Activated CD4-positive, alpha-beta memory T cell treated with anti-CD3 and anti-CD28 coated beads for 36 hours (primary cell): Measurements from ENCODE around the gene CFAP97. TPM values are rescaled to one million over a fixed set of nuclear protein-coding genes. Genes with fewer than 3 reads are reported as not detected.
"Not testable (repeated sequence)": the region's sequence is repeated elsewhere in the genome, so short reads cannot be mapped to it uniquely, and the experiment has no call there.

Experiments used
- CTCF ChIA-PET: fragments of 350-600 bp; sonication (Branson Sonifier 250); formaldehyde crosslinking; loops from one replicate; lab custom pipeline; 2021; ENCODE audit warnings: antibody characterized with exemption, inconsistent platforms; lab: Charles Lee
- POLR2A ChIA-PET: fragments of 350-600 bp; sonication (Branson Sonifier 250); formaldehyde crosslinking; loops from one replicate; lab custom pipeline; 2021; ENCODE audit warnings: antibody characterized with exemption; lab: Charles Lee
- DNase-seq: peaks from one replicate; pipeline ENCODE4 v3.0.0-alpha.2; 2020
- H3K27ac Mint-ChIP-seq: one replicate; pipeline ENCODE4 v1.8.0; 2021; ENCODE audit warnings: mixed read lengths
- H3K27me3 Mint-ChIP-seq: one replicate; pipeline ENCODE4 v1.8.0; 2021; ENCODE audit warnings: mixed read lengths
- H3K36me3 Mint-ChIP-seq: one replicate; pipeline ENCODE4 v1.8.0; 2021; ENCODE audit warnings: mixed read lengths
- H3K4me1 Mint-ChIP-seq: one replicate; pipeline ENCODE4 v1.8.0; 2021; ENCODE audit warnings: low read depth, mixed read lengths
- H3K4me3 Mint-ChIP-seq: one replicate; pipeline ENCODE4 v1.8.0; 2021; ENCODE audit warnings: mild to moderate bottlenecking, mixed read lengths
- H3K9me3 Mint-ChIP-seq: one replicate; pipeline ENCODE4 v1.8.0; 2021; ENCODE audit warnings: mixed read lengths
- intact Hi-C: fragments of 100-400 bp; cut with micrococcal nuclease; formaldehyde crosslinking; loops from one replicate; pipeline ENCODE4 v1.15.1; 2023
- total RNA-seq, 2 experiments: library from RNA; stranded (reverse); gene quantifications; one replicate each; pipeline ENCODE4 v1.2.3, GENCODE V29; 2021

Gene CFAP97
- total RNA-seq, 2 experiments from 2014 or later = 47.5 to 48.6 TPM

DNA sequence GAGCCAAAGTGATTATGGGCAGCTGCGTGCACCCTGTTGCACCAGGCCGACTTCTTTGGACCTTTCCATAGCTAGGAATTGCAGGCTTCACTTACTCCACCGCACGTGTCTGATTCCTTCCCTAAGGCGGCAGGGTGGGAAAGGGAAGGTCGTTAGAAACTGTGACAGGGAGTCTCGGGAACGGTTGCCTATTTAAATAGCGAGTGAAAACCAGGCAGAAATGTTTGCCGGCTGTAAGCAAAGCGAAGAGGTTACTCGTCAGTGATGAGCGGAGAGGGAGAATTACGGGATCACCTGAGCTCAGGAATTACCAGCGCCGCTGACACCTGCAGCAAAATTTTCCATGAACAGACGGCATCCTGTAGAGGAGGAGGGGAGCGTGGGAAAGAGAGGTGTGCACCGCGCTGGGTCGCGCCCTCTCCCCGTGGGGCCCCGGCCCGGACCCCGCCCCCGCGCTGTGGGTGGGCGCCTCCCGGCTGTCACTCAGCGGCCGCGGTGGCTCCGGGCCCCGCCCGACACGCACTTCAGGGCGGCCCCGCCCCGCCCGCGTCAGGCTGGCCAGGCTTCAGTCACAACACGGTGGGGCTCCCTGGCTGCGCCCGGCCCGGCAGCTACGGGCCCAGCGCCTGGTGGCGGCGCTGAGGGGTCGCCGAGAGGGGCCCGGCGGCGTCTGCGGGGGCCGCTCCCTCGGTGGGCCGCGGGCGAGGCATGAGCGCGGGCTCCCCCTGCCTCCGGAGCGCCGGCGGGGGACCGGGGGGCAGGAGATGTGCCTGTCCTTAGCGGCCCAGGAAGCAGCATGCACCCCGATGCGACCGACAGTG, 5.4 kb upstream of the CFAP97 start, which contains the start of gene SNX25:
Gene SNX25 (plus strand): TSS at position 568 of the 821 bp plus-strand sequence. CDS start 229 bp downstream, at position 797.
- Mint-ChIP-seq H3K36me3 (no peaks in the 10 kb centered on the region), H3K9me3 (no peaks in the 10 kb centered on the region), H3K27me3 (no peaks in the 10 kb centered on the region), H3K27ac (peak within 1 kb of the TSS; percentile 72), H3K4me1 (peaks cover 46% of the 10 kb centered on the region), H3K4me3 (peak within 1 kb of the TSS; percentile 88)
- POLR2A ChIA-PET = interaction anchor here (1.0 to 1.8 kb wide), 4 partner anchors 13 to 186 kb away, joined by 3 to 8 read pairs (median 4); partner anchors contain the start of genes LRP2BP and SLC25A4
- DNase-seq = peak; percentile 91
- intact Hi-C loops = loop anchor here (1.0 to 10.0 kb wide), 3 partner anchors 187 to 986 kb away; partner anchors contain the start of genes ANKRD37, CCDC110 and CYP4V2
- CTCF ChIA-PET = interaction anchor here (1.0 to 2.2 kb wide), 3 partner anchors 25 to 186 kb away, joined by 4 to 10 read pairs (median 4); partner anchors contain the start of gene LRP2BP

DNA sequence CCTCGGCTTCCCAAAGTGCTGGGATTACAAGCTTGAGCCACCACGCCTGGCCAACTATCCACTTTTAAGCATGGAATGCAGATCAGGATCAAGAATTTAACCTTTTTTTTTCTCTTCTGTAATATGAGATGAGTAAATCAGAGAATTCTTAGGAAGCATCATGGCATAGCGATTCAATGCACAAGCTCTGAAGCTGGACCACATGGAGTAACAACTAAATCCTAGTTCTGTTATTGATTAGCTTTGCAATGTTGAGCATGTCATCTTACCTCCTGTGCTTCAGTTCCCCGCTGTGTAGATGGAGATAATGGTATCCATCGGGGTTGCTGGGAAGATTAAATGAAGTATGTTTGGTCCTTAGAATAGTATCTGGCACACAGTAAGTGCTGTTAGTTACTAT, 3.7 kb upstream of the CFAP97 start:
- H3K9me3 Mint-ChIP-seq = no peaks in the 10 kb centered on the region
- no peak overlapping the region for H3K27ac Mint-ChIP-seq
- ChIA-PET CTCF (interaction anchor here (1.6 kb wide), 1 partner anchor 24 kb away, joined by 5 read pairs; no protein-coding TSS in a partner anchor), POLR2A (interaction anchor here (1.5 kb wide), 1 partner anchor 11 kb away, joined by 3 read pairs; no protein-coding TSS in a partner anchor)
- peaks cover 44% of the 10 kb centered on the region for H3K4me1 Mint-ChIP-seq
- H3K4me3 Mint-ChIP-seq = no peak overlapping the region
- H3K27me3 Mint-ChIP-seq = no peaks in the 10 kb centered on the region
- no peak for DNase-seq
- peaks cover 2% of the 10 kb centered on the region for H3K36me3 Mint-ChIP-seq
- intact Hi-C loops = loop anchor here (10.0 kb wide), 1 partner anchor 987 kb away; the partner anchor contains the start of gene CYP4V2

DNA sequence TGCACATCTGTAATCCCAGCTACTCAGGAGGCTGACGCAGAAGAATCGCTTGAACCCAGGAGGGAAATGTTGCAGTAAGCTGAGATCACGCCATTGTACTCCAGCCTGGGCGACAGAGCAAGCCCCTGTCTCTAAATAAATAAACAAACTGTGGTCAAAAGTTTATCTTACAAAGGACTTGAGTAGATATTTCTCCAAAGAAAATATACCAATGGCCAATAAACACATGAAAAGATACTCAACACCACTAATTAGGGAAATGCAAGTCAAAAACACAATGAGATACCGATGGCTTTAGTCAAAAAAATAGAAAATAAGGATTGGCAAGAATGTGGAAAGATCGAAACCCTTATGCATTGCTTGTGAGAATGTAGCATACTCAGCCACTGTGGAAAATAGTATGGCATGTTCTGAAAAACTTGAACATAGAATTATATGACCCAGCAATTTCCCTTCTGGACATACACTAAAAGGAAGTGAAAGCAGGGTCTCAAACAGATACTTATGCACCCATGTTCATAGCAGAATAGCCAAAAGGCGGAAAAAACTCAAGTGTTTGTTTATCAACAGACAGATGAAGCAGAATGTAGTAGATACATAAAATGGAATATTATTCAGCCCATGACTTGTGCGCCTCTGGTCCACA, 2.0 kb upstream of the CFAP97 start:
- POLR2A ChIA-PET = no interaction called here
- intact Hi-C loops = loop anchor here (2.0 to 10.0 kb wide), 2 partner anchors 41 to 989 kb away; partner anchors contain the start of gene CYP4V2
- Mint-ChIP-seq H3K27ac (no peak overlapping the region), H3K4me3 (no peak overlapping the region), H3K4me1 (peaks cover 44% of the 10 kb centered on the region), H3K9me3 (no peaks in the 10 kb centered on the region), H3K27me3 (no peaks in the 10 kb centered on the region), H3K36me3 (peaks cover 2% of the 10 kb centered on the region)
- CTCF ChIA-PET = interaction anchor here (1.1 kb wide), 1 partner anchor 189 kb away, joined by 3 read pairs; the partner anchor contains the start of gene LRP2BP
- no peak for DNase-seq

DNA sequence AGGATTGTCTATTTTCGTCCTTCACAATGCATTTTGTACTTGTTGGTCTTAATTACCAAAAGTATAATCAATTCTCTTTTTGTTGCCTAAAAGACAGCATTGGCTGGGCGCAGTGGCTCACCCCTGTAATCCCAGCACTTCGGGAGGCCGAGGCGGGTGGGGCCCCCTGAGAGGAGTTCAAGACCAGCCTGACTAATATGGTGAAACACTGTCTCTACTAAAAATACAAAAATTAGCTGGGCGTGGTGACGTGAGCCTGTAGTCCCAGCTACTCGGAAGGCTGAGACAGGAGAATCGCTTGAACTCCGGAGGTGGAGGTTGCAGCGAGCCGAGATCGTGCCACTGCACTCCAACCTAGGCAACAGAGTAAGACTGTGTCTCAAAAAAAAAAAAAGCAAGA, 1.3 kb upstream of the CFAP97 start:
- Mint-ChIP-seq H3K27ac (peak overlapping the region; percentile 85), H3K4me3 (peak overlapping the region; percentile 94), H3K4me1 (peaks cover 48% of the 10 kb centered on the region)
- intact Hi-C loops = loop anchor here (2.0 to 10.0 kb wide), 2 partner anchors 40 to 990 kb away; partner anchors contain the start of gene CYP4V2
- POLR2A ChIA-PET, H3K9me3 Mint-ChIP-seq, H3K27me3 Mint-ChIP-seq, H3K36me3 Mint-ChIP-seq: not testable (repeated sequence)
- peak; percentile 25 for DNase-seq
- CTCF ChIA-PET = interaction anchor here (0.7 to 1.1 kb wide), 2 partner anchors 12 to 190 kb away, joined by 3 read pairs; partner anchors contain the start of gene LRP2BP

DNA sequence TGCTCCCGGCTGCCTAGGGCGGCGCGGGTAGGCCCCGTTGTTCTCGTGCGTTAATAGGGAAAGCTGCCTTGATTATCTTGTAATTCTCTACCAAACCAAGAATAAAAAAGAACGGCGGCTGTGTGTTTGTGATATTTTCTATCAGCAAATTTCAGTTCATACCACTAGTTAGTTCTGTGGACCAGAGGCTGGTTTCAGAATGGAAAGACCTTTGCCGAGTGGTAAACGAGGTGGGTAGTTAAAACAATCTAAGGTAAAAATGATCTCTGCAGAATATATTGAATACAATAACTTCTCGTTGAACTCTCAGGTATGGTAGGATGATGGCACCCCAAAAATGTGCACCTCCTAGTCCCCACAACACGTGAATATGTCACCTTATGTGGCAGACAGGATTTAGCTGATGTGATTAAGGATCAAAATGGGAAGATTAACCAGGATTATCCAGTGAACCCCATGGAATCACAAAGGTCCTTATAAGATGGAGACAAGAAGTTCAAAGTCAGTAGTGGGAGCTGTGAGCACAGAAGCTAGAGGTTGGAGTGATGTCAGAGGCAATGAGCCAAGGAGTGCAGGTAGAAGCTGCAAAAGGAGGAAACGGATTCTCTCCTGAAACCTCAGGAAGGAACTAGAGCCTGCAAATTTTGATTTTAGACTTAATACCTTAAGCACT, 574 bp upstream of the CFAP97 start:
- no peaks in the 10 kb centered on the region for H3K9me3 Mint-ChIP-seq
- H3K36me3 Mint-ChIP-seq = peaks cover 6% of the 10 kb centered on the region
- H3K27ac Mint-ChIP-seq = peak overlapping the region; percentile 85
- intact Hi-C loops = loop anchor here (1.0 to 10.0 kb wide), 9 partner anchors 40 to 990 kb away; partner anchors contain the start of genes CCDC110, CENPU, CYP4V2 and LRP2BP
- POLR2A ChIA-PET = interaction anchor here (1.1 kb wide), 1 partner anchor 192 kb away, joined by 4 read pairs; the partner anchor contains the start of genes ANKRD37 and LRP2BP
- H3K27me3 Mint-ChIP-seq = no peaks in the 10 kb centered on the region
- DNase-seq = no peak
- CTCF ChIA-PET = interaction anchor here (0.7 to 1.1 kb wide), 3 partner anchors 12 to 191 kb away, joined by 3 read pairs; partner anchors contain the start of gene LRP2BP
- peaks cover 53% of the 10 kb centered on the region for H3K4me1 Mint-ChIP-seq
- H3K4me3 Mint-ChIP-seq = peak overlapping the region; percentile 94

- Mint-ChIP-seq H3K4me3 (peak overlapping the region; percentile 94), H3K27ac (peak overlapping the region; percentile 97)
- peak; percentile 33 for DNase-seq
Measured at GRCh38 chr4:185202984-185203485, 765 bp downstream of the CFAP97 start.

DNA sequence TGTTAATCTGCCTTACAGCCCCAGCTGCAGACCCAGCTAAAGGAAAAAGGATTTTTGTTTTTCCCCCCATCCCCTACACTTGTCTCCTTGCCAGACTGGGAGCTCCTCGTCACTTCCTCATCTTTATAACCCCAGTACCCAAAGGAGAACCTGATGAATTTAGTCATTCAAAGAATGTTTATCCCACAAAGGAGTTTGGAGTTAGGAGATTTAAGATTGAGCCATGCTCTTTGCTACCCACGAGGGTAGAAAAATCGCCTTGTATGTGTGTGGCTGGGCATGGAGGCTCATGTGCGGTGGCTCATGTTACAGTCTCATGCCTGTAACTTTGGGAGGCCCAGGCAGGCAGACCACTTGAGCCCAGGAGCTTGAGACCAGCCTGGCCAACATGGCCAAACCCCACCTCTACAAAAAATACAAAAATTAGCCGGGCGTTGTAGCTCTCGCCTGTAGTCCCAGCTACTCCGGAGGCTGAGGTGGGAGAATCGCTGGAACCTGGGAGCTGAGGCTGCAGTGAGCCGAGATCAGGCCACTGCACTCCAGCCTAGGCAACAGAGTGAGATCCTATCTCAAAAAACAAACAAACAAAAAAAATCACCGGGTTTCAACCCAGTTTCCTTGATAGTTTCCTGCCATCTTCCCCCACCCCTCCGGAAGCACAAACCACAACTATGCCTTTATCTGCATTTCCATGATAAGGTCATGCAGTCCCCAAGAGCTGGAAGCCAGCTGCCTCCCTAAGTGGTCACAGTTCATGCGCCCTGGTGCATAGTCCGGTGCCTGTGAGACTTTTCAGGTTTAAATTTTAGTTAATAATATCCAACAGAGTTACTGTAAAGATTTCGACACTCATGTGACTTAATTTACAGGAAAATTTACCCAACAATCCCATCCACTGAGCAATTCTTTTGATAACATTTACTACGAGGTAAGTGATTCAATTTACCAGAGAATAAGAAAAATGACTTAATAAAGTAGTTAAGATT, 1.5 kb downstream of the CFAP97 start:
- DNase-seq = peak; percentile 52
- Mint-ChIP-seq H3K4me3 (peak overlapping the region; percentile 94), H3K27ac (peak overlapping the region; percentile 97), H3K27me3 (no peaks in the 10 kb centered on the region), H3K4me1 (peaks cover 51% of the 10 kb centered on the region), H3K9me3 (no peaks in the 10 kb centered on the region), H3K36me3 (peaks cover 6% of the 10 kb centered on the region)
- POLR2A ChIA-PET = interaction anchor here (0.6 kb wide), 1 partner anchor 30 kb away, joined by 3 read pairs; no protein-coding TSS in a partner anchor
- CTCF ChIA-PET = interaction anchor here (1.2 to 2.7 kb wide), 2 partner anchors 16 to 18 kb away, joined by 3 to 13 read pairs; no protein-coding TSS in a partner anchor
- intact Hi-C loops = loop anchor here (2.0 to 10.0 kb wide), 6 partner anchors 50 to 993 kb away; partner anchors contain the start of genes CENPU and CYP4V2

More at GRCh38 chr4:185202984-185203485, 765 bp downstream of the CFAP97 start:
- POLR2A ChIA-PET = no interaction called here
- CTCF ChIA-PET = interaction anchor here (1.2 to 2.7 kb wide), 2 partner anchors 16 to 19 kb away, joined by 3 to 13 read pairs; no protein-coding TSS in a partner anchor
- intact Hi-C loops = loop anchor here (2.0 to 10.0 kb wide), 6 partner anchors 49 to 992 kb away; partner anchors contain the start of genes CENPU and CYP4V2
- Mint-ChIP-seq H3K27me3 (no peaks in the 10 kb centered on the region), H3K9me3 (no peaks in the 10 kb centered on the region), H3K36me3 (peaks cover 6% of the 10 kb centered on the region), H3K4me1 (peaks cover 48% of the 10 kb centered on the region)

GRCh38 chr4:185198189-185198588, 5.6 kb downstream of the CFAP97 start:
- H3K9me3 Mint-ChIP-seq, intact Hi-C loops, H3K27me3 Mint-ChIP-seq, POLR2A ChIA-PET, DNase-seq, H3K27ac Mint-ChIP-seq, H3K4me3 Mint-ChIP-seq: not testable (repeated sequence)
- CTCF ChIA-PET = interaction anchor here (1.7 kb wide), 1 partner anchor 14 kb away, joined by 9 read pairs; no protein-coding TSS in a partner anchor
- peaks cover 43% of the 10 kb centered on the region for H3K4me1 Mint-ChIP-seq
- peaks cover 14% of the 10 kb centered on the region for H3K36me3 Mint-ChIP-seq

- intact Hi-C loops = no loop called here
- Mint-ChIP-seq H3K4me3 (no peak overlapping the region), H3K4me1 (peaks cover 33% of the 10 kb centered on the region), H3K27ac (no peak overlapping the region), H3K36me3 (peaks cover 15% of the 10 kb centered on the region), H3K27me3 (no peaks in the 10 kb centered on the region), H3K9me3 (no peaks in the 10 kb centered on the region)
- DNase-seq = no peak
- CTCF ChIA-PET = interaction anchor here (0.6 to 2.1 kb wide), 4 partner anchors 11 to 157 kb away, joined by 3 to 14 read pairs (median 3); no protein-coding TSS in a partner anchor
- POLR2A ChIA-PET = interaction anchor here (0.8 kb wide), 1 partner anchor 12 kb away, joined by 3 read pairs; no protein-coding TSS in a partner anchor
Measured at GRCh38 chr4:185196437-185196836, 7.4 kb downstream of the CFAP97 start.
